Measurements from ENCODE around the gene ZNF287.
"Not testable (repeated sequence)": the region's sequence is repeated elsewhere in the genome, so short reads cannot be mapped to it uniquely, and the experiment has no call there.

GRCh38 chr17:16525556-16525955 is 43.4 kb downstream of the ZNF287 start:
- not testable (repeated sequence) for TF ChIP-seq ZNF138 (CRISPR knock-in tag; conservative IDR thresholded peaks at IDR 0.05); ESRRA (CRISPR knock-in tag; IDR thresholded peaks at IDR 0.05; ENCODE audit: borderline replicate concordance)
- TF ChIP-seq, protein P1, sequence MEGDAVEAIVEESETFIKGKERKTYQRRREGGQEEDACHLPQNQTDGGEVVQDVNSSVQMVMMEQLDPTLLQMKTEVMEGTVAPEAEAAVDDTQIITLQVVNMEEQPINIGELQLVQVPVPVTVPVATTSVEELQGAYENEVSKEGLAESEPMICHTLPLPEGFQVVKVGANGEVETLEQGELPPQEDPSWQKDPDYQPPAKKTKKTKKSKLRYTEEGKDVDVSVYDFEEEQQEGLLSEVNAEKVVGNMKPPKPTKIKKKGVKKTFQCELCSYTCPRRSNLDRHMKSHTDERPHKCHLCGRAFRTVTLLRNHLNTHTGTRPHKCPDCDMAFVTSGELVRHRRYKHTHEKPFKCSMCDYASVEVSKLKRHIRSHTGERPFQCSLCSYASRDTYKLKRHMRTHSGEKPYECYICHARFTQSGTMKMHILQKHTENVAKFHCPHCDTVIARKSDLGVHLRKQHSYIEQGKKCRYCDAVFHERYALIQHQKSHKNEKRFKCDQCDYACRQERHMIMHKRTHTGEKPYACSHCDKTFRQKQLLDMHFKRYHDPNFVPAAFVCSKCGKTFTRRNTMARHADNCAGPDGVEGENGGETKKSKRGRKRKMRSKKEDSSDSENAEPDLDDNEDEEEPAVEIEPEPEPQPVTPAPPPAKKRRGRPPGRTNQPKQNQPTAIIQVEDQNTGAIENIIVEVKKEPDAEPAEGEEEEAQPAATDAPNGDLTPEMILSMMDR (IDR thresholded peaks at IDR 0.05) = not testable (repeated sequence)
- TF ChIP-seq, protein P2, sequence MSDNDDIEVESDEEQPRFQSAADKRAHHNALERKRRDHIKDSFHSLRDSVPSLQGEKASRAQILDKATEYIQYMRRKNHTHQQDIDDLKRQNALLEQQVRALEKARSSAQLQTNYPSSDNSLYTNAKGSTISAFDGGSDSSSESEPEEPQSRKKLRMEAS (CRISPR knock-in tag; IDR thresholded peaks at IDR 0.05) = not testable (repeated sequence)
- TF ChIP-seq, protein P3, sequence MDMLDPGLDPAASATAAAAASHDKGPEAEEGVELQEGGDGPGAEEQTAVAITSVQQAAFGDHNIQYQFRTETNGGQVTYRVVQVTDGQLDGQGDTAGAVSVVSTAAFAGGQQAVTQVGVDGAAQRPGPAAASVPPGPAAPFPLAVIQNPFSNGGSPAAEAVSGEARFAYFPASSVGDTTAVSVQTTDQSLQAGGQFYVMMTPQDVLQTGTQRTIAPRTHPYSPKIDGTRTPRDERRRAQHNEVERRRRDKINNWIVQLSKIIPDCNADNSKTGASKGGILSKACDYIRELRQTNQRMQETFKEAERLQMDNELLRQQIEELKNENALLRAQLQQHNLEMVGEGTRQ (CRISPR knock-in tag; IDR thresholded peaks at IDR 0.05) = not testable (repeated sequence)

Measured in WTC11 (cell line).